UCSD-AML1 (cell line): ENCODE data around the gene ZNF618.
"Not testable (repeated sequence)": the region's sequence is repeated elsewhere in the genome, so short reads cannot be mapped to it uniquely, and the experiment has no call there.

Source experiments
- DNase-seq: peaks from one replicate; lab custom pipeline; 2025; ENCODE audit not compliant: unreplicated experiment; lab: John Stamatoyannopoulos, UW

Gene ZNF618

DNA sequence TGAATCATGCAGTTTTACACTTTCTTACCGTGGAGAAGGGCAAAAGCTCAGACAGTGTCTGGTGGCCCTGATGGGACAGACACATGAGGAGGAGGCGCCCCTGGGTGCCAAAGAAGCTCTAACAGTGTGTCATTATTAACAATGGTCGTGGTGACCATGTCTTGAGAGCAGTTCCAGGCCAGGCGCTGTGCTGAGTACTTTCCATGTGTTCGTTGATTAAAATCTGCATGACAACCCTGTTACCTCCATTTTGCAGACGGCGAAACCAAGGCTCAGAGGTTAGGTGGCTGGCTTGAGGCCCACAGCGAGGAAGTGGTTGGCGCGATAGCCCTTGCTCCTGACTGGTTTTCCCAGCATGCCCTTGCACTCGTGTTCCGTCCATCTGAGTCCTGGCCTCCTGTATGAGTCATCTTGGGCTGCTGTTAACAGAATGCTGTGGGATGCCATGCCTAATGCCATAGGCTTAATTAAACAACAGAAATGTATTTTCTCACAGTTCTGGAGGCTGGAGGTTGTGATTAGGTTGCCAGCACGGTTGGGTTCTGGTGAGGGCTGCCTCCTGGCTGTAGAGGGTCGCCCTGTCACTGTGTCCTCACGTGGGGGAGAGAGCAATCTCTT, 110.0 kb downstream of the ZNF618 start:
- DNase-seq: peak; percentile 17

- no peak for DNase-seq
Measured at GRCh38 chr9:113986931-113987330, 110.8 kb downstream of the ZNF618 start.

DNA sequence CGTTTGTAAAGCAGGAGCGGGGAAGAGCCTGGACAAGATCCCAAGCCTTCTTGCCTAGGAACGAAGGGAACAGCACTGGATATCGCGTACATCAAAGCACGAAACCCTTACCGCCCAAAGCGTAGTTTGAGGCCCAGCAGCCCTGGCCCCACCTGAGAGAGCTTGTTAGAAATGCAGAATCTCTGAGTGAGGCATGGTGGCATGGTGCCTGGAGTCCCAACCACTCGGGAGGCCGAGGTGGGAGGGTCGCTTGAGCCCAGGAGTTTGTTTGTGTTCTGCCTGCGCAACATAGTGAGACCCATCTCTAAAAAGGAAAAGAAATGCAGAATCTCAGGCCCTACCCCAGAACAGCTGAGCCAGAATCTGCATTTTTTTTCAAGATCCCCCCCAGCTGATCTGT, 111.4 kb downstream of the ZNF618 start:
- DNase-seq: no peak

DNA sequence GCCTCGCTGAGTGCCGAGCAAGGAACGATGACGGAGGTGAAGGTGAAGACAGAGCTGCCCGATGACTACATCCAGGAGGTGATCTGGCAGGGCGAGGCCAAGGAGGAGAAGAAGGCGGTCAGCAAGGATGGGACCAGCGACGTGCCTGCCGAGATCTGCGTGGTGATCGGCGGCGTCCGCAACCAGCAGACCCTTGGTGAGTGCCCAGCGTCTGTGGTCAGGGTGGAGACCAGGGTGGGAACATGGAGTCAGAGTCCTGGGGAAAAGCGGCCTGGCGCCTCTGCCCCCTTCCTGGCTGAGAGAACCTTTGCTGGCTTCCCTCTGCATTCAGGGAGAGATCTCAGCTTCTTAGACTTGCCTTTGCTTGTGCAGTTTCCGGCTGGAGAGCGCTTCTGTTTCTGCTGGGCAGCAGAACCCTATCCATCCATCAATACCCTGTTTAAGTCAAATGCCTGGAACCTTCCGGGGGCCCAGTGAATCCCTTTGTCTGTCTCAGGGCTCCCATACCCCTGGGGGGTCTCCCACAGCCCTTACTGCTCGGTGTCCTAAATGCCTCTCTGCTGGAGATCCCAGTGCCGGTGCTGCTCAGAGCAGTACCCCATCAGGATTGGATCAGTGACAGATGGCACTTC, 112.4 kb downstream of the ZNF618 start:
- no peak for DNase-seq

GRCh38 chr9:113989017-113989713, 113.1 kb downstream of the ZNF618 start:
- DNase-seq: no peak

GRCh38 chr9:113989714-113990569, 113.8 kb downstream of the ZNF618 start:
- DNase-seq: no peak

- no peak for DNase-seq
Measured at GRCh38 chr9:113990570-113990907, 114.4 kb downstream of the ZNF618 start.

DNA sequence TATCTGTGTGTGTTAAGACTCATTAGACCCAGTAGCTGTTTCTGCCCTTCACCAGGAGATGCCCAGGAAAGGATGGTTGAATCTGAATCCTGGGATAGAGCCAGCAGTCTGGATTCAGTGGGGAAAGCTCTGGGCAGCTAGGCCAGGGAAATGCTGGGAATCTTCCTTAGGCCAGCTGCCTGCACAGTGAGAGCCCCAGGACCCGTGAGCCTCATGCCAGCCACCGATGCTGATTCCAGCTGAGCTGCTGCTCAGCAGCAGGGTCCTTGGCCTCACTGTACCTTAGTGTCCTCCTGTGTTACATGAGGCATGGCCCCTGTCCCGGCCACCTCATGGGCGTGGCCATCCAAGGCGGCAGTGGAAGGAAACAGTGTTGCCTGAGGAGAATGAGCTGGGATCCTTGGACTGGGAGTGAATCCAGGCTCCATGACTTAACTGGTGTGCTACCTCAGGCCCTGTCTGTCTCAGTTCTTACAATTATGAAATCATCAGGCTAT, 114.9 kb downstream of the ZNF618 start:
- DNase-seq: no peak

GRCh38 chr9:113991714-113992113, 115.6 kb downstream of the ZNF618 start:
- DNase-seq: no peak

DNA sequence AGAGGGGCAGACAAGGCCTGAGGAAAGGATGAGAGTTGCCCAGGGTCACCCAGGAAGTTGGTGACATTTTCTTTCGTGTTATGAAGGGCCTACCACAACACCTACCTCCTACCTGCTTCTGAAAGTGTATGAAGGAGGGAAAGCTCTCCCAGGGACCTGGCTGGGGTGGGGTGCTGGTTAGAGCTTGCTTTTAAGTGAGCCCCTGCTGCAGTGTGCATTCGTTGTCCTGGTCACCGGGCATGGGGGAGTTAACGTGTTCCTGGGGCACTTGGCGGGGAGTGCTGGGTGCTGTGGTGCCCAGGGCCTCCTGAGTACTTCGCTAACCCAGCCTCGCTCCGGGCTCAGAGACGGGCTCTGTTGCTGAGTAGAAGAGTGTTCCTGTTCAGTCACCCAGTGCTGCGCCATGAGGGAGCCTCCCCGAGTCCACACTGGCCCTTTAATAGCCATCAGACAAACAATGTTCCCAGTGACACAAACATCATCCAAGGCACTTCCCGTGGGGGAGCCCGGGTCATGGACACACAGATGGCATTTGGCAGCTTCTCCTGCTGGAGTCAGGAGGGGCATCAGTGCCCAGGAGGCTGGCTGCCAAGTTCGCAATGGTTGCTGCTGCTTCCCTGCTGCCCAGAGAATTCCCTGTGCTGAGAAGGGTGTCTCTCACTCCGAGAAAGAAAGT, 116.3 kb downstream of the ZNF618 start:
- DNase-seq: no peak

GRCh38 chr9:113992994-113993393, 116.9 kb downstream of the ZNF618 start:
- DNase-seq: peak; percentile 40

DNA sequence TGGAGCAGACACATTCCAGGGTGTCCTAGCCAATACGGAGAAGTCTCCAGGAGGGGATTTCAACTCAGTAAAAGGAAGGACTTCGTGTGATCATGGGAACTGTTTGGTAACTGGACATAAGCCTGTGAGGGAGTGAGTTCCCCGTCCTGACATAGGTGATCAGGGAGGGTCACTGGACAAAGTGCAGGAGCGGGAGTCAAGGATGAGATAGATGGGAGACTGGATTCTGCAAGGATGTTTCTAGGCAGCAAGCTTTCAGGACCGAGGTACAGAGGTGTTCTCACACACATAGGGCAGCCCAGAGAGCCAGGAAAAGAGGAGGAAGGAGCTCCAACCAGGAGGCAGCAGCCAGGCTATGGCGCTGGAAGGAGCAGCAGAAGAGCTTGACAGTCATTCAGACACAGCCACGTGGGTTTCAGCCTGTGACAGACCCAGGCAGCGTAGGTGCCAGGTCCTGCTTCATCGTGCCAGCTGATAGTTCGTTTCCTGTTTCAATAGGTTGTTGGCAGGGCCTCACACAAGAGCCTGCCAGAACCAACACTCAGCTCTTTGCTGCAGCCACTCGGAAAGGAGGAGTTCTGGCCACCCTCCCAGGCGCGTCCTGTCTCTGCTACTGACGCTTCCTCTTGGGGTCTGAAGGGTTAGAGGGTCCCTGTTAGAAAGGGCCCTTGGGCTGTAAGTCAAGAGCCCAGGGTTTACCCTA, 117.9 kb downstream of the ZNF618 start:
- peak; percentile 29 for DNase-seq

GRCh38 chr9:113995401-113995800, 119.3 kb downstream of the ZNF618 start:
- no peak for DNase-seq

DNA sequence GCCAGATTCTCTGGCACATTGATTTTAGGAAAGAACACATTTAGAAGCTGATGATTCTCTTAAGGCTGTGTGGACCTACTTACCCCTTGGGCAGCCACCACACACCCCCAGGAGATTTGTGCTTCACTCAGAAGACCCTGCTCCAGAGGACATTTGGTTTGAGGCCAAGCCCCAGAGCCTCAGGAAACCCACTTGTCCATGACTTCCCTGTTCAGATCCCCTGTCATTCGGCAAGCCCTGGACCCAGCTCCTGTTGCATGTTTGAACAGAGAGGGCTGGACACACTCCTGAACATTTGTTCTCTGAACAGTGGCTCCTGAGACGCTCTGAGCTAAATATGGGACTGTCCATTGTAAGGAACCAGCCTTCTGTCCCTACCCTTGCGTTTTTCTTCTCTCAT, 119.9 kb downstream of the ZNF618 start:
- no peak for DNase-seq

GRCh38 chr9:113996531-113997001, 120.5 kb downstream of the ZNF618 start:
- DNase-seq: no peak

DNA sequence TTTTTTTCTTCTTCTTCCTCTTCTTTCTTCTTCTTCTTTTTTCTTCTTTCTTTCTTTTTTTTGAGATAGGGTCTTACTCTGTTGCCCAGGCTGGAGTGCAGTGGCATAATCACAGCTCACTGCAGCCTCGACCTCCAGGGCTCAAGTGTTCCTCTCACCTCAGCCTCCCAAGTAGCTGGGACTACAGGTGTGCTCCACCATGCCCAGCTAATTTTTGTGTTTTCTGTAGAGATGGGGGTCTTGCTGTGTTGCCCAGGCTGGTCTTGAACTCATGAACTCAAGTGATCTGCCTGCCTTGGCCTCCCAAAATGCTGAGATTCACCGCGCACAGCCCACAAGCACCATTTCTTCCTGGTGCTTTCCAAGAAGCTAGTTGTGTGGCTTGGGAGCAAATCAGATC, 121.0 kb downstream of the ZNF618 start:
- DNase-seq: not testable (repeated sequence)

- DNase-seq: no peak
Measured at GRCh38 chr9:113997610-113998009, 121.5 kb downstream of the ZNF618 start.

- DNase-seq: no peak
Measured at GRCh38 chr9:113998114-113998513, 122.0 kb downstream of the ZNF618 start.

DNA sequence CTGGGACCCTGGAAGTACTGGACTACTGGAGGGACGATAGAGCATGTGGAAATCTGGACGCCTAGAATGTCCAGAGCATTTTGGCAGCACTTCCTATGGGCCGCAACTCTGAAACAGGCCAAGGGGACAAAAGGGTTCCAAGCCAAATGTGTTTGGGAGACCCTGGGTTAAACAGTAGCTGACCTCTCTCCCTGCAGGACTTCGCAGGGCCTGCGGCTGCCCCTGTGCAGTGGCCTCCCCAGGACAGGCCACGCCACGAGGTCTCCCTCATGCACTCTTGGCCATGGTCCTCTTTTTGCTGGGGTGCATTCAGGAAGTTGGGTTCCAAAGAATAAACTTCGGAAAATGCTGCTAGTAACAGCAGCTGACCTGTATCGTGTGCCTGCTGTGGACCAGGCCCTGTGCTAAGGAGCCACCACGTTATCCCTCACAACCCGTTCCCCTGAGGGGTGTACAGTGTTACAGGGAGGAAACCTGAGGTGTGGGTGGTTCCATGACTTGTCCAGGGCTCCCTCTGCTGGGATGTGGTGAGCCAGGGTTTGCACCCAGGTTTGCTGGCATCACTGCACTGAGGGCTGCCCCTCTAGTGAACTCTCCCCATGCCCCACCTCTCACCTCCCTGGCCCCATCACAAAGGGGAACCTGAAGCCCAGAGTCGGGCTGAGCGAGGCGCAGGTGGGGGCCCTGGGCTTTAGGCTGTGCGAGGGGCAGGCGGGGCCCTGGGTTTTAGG, 122.6 kb downstream of the ZNF618 start:
- DNase-seq: peak; percentile 32
